RWPE1 (cell line): ENCODE results near the gene RNF6.
A peak's percentile ranks its signal among the peaks of the same experiment; 100 is the strongest.

Experiments used
- CTCF ChIA-PET: fragments of 350-600 bp; sonication (Branson Sonifier 250); formaldehyde crosslinking; extraction: SDS; loops from one replicate; lab custom pipeline; 2021; lab: Yijun Ruan, JAX
- POLR2A ChIA-PET: fragments of 400-600 bp; formaldehyde crosslinking; extraction: SDS; loops from one replicate; lab custom pipeline; 2020; ENCODE audit warnings: antibody characterized with exemption; ENCODE audit not compliant: low non-redundant PET; lab: Yijun Ruan, JAX
- DNase-seq: peaks from one replicate; pipeline ENCODE4 v3.0.0; 2012; ENCODE audit warnings: low spot score
- H3K27ac ChIP-seq: fragments of 450-650 bp; 2 replicates; pipeline ENCODE4 v1.5.1; 2017
- CTCF ChIP-seq: fragments of 450-650 bp; conservative IDR thresholded peaks from 2 replicates; pipeline ENCODE4 v1.5.1; 2017; ENCODE audit warnings: low read depth, mild to moderate bottlenecking

Gene RNF6

GRCh38 chr13:26202365-26202972 is 19.6 kb downstream of the RNF6 start:
- DNase-seq, result no peak

GRCh38 chr13:26200811-26201210 is 21.3 kb downstream of the RNF6 start:
- ChIA-PET CTCF (interaction anchor here (0.6 to 0.9 kb wide), 2 partner anchors 14 to 196 kb away, joined by 3 read pairs; no protein-coding TSS in a partner anchor), POLR2A (no interaction called here)
- no peak for DNase-seq
- TF ChIP-seq CTCF, result no peak
- H3K27ac ChIP-seq, result no peak overlapping the region

More at GRCh38 chr13:26202365-26202972, 19.6 kb downstream of the RNF6 start:
- ChIA-PET POLR2A (no interaction called here), CTCF (interaction anchor here (0.7 kb wide), 1 partner anchor 243 kb away, joined by 5 read pairs; no protein-coding TSS in a partner anchor)
- no peak for TF ChIP-seq CTCF
- H3K27ac ChIP-seq, result no peak overlapping the region

- ChIA-PET POLR2A (no interaction called here), CTCF (interaction anchor here (1.4 kb wide), 1 partner anchor 13 kb away, joined by 5 read pairs; no protein-coding TSS in a partner anchor)
- TF ChIP-seq CTCF, result no peak
- DNase-seq, result no peak
- no peak overlapping the region for H3K27ac ChIP-seq
Observed at GRCh38 chr13:26198116-26198515, 24.0 kb downstream of the RNF6 start.

- no peak for DNase-seq
- no peak overlapping the region for H3K27ac ChIP-seq
- no peak for TF ChIP-seq CTCF
- CTCF ChIA-PET, result no interaction called here
- POLR2A ChIA-PET, result no interaction called here
Observed at GRCh38 chr13:26197298-26197697, 24.8 kb downstream of the RNF6 start.

GRCh38 chr13:26186995-26187394 is 35.1 kb downstream of the RNF6 start:
- ChIA-PET POLR2A (no interaction called here), CTCF (interaction anchor here (0.6 to 2.9 kb wide), 6 partner anchors 14 to 510 kb away, joined by 3 to 17 read pairs (median 3); no protein-coding TSS in a partner anchor)
- DNase-seq, result no peak
- no peak for TF ChIP-seq CTCF
- H3K27ac ChIP-seq, result peak overlapping the region; percentile 81

GRCh38 chr13:26186118-26186870 is 35.8 kb downstream of the RNF6 start:
- peak overlapping the region; percentile 81 for H3K27ac ChIP-seq
- ChIA-PET CTCF (interaction anchor here (0.5 to 2.9 kb wide), 14 partner anchors 15 to 517 kb away, joined by 3 to 23 read pairs (median 3); no protein-coding TSS in a partner anchor), POLR2A (no interaction called here)
- TF ChIP-seq CTCF, result peak; percentile 83
- DNase-seq, result peak; percentile 78
